ENCODE measurements around the gene SLC25A3. TPM values are rescaled to one million over a fixed set of nuclear protein-coding genes. Genes with fewer than 3 reads are reported as not detected.

SLC25A3 gene
- total RNA-seq, 1 experiment from 2014 or later: 586 TPM

Small RNAs within 50 kb of the gene (small RNA-seq; reads per million reads assigned to genes)
- 32.6 reads per million, percentile 94 among the genes with 10 or more reads in this experiment for gene SNORA53

Other genes starting within 250 kb of the SLC25A3 start
- 158 and 176 TPM in 2 replicates for gene TMPO, start 78.1 kb upstream of the SLC25A3 start, total RNA-seq (2014; rRNA removed; shearing (Covaris generic))
- gene IKBIP, start 51.1 kb downstream of the SLC25A3 start, total RNA-seq (2014; rRNA removed; shearing (Covaris generic)): 2.5 and 3.5 TPM in 2 replicates
- 6.5 and 7.9 TPM in 2 replicates for gene APAF1, start 51.6 kb downstream of the SLC25A3 start, total RNA-seq (2014; rRNA removed; shearing (Covaris generic))